Osteoblast (primary cell): ENCODE measurements around the gene DYRK1A. TPM values are rescaled to one million over a fixed set of nuclear protein-coding genes. Genes with fewer than 3 reads are reported as not detected.

Experiments
- DNase-seq: peaks from one replicate; pipeline ENCODE4 v3.0.0; 2011; ENCODE audit warnings: low spot score, mixed read lengths; ENCODE audit not compliant: insufficient read length; ENCODE audit errors: missing footprints
- H2AFZ ChIP-seq: 2 replicates; pipeline ENCODE4 v1.6.0; 2011; ENCODE audit warnings: mild to moderate bottlenecking, low read length
- H3K27ac ChIP-seq: 2 replicates; pipeline ENCODE4 v1.5.1; 2011; ENCODE audit warnings: mild to moderate bottlenecking, low read depth, low read length, moderate library complexity
- H3K27me3 ChIP-seq: 2 replicates; pipeline ENCODE4 v1.6.0; 2012; ENCODE audit warnings: mild to moderate bottlenecking, control low read depth, inconsistent platforms, low read length, moderate library complexity; ENCODE audit not compliant: insufficient read depth
- H3K36me3 ChIP-seq: 2 replicates; pipeline ENCODE4 v1.5.1; 2011; ENCODE audit warnings: mild to moderate bottlenecking, low read length, control low read depth, moderate library complexity; ENCODE audit not compliant: insufficient read depth
- H3K4me1 ChIP-seq: 2 replicates; pipeline ENCODE4 v1.5.1; 2011; ENCODE audit warnings: mild to moderate bottlenecking, low read length, control low read depth, moderate library complexity; ENCODE audit not compliant: insufficient read depth
- H3K4me2 ChIP-seq: 2 replicates; pipeline ENCODE4 v1.6.0; 2011; ENCODE audit warnings: mild to moderate bottlenecking, low read length; ENCODE audit not compliant: insufficient read depth
- H3K4me3 ChIP-seq: fragments of 200-600 bp; sonication (generic); 3 replicates; pipeline ENCODE4 v1.5.1; 2012; ENCODE audit warnings: mild to moderate bottlenecking, low read length, inconsistent platforms; ENCODE audit not compliant: insufficient read depth
- H3K79me2 ChIP-seq: 2 replicates; pipeline ENCODE4 v1.6.0; 2012; ENCODE audit warnings: mild to moderate bottlenecking, low read length, control low read depth, inconsistent platforms; ENCODE audit not compliant: insufficient read depth
- H3K9me3 ChIP-seq: 2 replicates; pipeline ENCODE4 v1.5.1; 2011; ENCODE audit warnings: low read depth, low read length, control low read depth
- H4K20me1 ChIP-seq: 2 replicates; pipeline ENCODE4 v1.6.0; 2012; ENCODE audit warnings: mild to moderate bottlenecking, low read length, control low read depth; ENCODE audit not compliant: insufficient read depth
- total RNA-seq: library from RNA; depleted of rRNA; stranded (reverse); fragments of >200 nt; gene quantifications from 2 replicates; pipeline ENCODE4 v1.2.3, GENCODE V29; 2012
- TF ChIP-seq, protein P1 (sequence below): IDR thresholded peaks from 2 replicates; pipeline ENCODE4 v1.5.1; 2011; ENCODE audit warnings: mild to moderate bottlenecking, low read depth, low read length, moderate library complexity; ENCODE audit errors: extremely low read depth

Gene DYRK1A
- total RNA-seq, 1 donor: 99.2 TPM

DNA sequence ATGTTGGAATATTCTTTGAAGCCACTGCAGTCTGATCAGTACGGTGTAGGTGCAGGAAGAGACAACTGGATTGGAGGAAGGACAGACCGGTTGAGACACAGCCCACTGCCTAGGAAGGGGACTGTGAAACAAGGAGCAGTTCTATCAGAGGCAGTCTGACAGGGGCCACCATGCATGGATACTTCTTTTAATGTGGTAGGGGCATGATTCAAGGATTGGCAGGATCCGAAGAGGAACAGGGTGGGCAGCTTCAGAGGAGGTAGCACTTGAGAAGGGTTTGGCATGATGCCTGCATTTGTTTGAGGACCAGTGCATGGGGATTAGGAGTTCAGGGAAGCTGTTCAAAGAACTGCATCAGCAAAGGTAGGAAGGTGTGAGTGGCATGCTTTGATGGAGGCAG lies 167.9 kb downstream of the DYRK1A start:
- Histone ChIP-seq H3K4me2 (no peak overlapping the region), H3K27ac (no peak overlapping the region), H4K20me1 (no peaks in the 10 kb centered on the region), H3K4me1 (no peaks in the 10 kb centered on the region), H3K36me3 (no peaks in the 10 kb centered on the region), H3K9me3 (no peaks in the 10 kb centered on the region), H2AFZ (no peak overlapping the region), H3K27me3 (peaks cover 37% of the 10 kb centered on the region), H3K4me3 (no peak overlapping the region), H3K79me2 (no peaks in the 10 kb centered on the region)
- DNase-seq: no peak
- TF ChIP-seq, protein P1, sequence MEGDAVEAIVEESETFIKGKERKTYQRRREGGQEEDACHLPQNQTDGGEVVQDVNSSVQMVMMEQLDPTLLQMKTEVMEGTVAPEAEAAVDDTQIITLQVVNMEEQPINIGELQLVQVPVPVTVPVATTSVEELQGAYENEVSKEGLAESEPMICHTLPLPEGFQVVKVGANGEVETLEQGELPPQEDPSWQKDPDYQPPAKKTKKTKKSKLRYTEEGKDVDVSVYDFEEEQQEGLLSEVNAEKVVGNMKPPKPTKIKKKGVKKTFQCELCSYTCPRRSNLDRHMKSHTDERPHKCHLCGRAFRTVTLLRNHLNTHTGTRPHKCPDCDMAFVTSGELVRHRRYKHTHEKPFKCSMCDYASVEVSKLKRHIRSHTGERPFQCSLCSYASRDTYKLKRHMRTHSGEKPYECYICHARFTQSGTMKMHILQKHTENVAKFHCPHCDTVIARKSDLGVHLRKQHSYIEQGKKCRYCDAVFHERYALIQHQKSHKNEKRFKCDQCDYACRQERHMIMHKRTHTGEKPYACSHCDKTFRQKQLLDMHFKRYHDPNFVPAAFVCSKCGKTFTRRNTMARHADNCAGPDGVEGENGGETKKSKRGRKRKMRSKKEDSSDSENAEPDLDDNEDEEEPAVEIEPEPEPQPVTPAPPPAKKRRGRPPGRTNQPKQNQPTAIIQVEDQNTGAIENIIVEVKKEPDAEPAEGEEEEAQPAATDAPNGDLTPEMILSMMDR: no peak

DNA sequence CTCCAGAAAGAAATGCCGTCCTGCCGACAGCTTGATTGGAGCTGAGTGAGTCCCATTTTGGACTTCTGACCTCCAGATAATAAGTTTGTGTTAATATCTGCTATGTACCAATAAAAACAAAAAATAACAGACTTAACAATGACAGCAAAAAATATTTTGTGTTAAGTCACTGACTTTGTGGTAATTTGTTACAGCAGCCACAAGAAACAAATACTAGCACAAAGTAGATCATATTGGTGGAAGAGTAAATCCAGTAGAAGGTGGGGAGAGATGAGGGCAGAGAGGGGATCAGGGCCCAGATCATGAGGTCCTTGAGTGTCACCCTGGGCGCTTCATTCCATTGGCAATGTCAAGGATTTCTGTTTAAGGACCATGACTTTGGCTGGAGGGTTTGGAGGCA lies 168.6 kb downstream of the DYRK1A start:
- TF ChIP-seq, protein P1: no peak
- Histone ChIP-seq H3K4me3 (no peak overlapping the region), H3K9me3 (no peaks in the 10 kb centered on the region), H3K27me3 (peaks cover 40% of the 10 kb centered on the region), H3K27ac (no peak overlapping the region), H4K20me1 (no peaks in the 10 kb centered on the region), H3K4me1 (no peaks in the 10 kb centered on the region), H2AFZ (no peak overlapping the region), H3K4me2 (no peak overlapping the region), H3K79me2 (no peaks in the 10 kb centered on the region), H3K36me3 (no peaks in the 10 kb centered on the region)
- peak; percentile 36 for DNase-seq

DNA sequence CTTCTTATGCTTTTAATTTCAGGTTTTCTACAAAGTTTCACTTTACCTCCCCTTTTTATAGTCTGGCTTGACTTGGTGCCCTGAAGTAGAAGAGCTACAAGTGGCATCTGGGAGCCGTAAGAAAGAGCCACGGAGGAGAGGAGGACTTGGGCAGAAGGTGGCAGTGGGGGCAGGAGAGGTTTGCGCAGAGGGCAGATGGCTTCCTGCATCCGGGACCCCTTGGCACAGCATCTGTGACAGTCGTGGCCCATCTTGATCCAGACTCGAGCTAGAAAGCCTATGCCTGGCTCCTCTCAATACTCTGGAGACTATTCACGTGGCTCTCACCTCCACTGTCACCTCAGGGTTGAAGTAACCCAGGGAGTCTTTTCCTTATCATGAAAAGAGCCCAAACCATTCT lies 169.1 kb downstream of the DYRK1A start:
- no peak overlapping the region for H3K4me3 ChIP-seq
- no peaks in the 10 kb centered on the region for H3K36me3 ChIP-seq
- no peaks in the 10 kb centered on the region for H4K20me1 ChIP-seq
- H3K9me3 ChIP-seq: no peaks in the 10 kb centered on the region
- H3K4me2 ChIP-seq: no peak overlapping the region
- TF ChIP-seq, protein P1: no peak
- H3K79me2 ChIP-seq: no peaks in the 10 kb centered on the region
- peak; percentile 17 for DNase-seq
- peaks cover 37% of the 10 kb centered on the region for H3K27me3 ChIP-seq
- no peaks in the 10 kb centered on the region for H3K4me1 ChIP-seq
- no peak overlapping the region for H3K27ac ChIP-seq
- H2AFZ ChIP-seq: no peak overlapping the region

DNA sequence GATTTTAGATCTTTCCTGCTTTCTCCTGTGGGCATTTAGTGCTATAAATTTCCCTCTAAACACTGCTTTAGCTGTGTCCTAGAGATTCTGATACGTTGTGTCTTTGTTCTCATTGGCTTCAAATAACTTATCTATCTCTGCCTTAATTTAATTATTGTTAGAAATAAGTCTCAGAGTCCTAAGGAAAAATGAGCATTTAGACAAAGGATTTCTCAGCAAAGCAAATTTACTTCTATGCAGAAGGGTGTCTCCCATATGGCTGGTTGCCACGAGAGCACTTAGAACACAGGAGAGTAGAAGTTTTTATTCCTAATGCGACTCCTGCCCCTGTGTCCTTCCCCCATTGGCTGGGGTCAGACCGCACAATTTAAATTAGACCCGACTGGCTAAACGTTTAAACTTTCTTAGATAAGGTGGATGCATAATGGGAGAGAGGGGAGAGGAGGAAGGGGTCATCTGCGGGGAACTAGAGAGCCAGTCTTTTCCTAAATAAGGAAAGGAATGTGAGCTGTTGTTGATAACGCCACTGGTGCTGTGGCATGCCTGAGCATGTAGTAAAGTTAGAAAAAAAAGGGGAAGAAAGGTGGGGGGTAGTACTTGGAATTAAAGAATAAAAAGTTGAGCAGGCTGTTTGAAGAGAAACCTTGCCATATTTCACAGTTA lies 170.2 kb downstream of the DYRK1A start:
- H3K27me3 ChIP-seq: peaks cover 26% of the 10 kb centered on the region
- H3K4me2 ChIP-seq: no peak overlapping the region
- H3K9me3 ChIP-seq: no peaks in the 10 kb centered on the region
- no peak overlapping the region for H3K27ac ChIP-seq
- TF ChIP-seq, protein P1: no peak
- no peaks in the 10 kb centered on the region for H3K4me1 ChIP-seq
- H3K36me3 ChIP-seq: no peaks in the 10 kb centered on the region
- no peaks in the 10 kb centered on the region for H3K79me2 ChIP-seq
- no peak overlapping the region for H3K4me3 ChIP-seq
- H4K20me1 ChIP-seq: no peaks in the 10 kb centered on the region
- DNase-seq: no peak
- no peak overlapping the region for H2AFZ ChIP-seq
